Stimulated activated CD4-positive, alpha-beta T cell treated with anti-CD3 and anti-CD28 coated beads, TNF-alpha, amount 100 ng/mL, for 48 hours (primary cell): Measurements from ENCODE around the gene KLHL35.

ENCODE experiments used
- DNase-seq, 3 donors: peaks; one replicate each; pipeline ENCODE4 v3.0.0-alpha.2; 2020; ENCODE audit warnings: low read depth in 3 of 3

KLHL35 gene

DNA sequence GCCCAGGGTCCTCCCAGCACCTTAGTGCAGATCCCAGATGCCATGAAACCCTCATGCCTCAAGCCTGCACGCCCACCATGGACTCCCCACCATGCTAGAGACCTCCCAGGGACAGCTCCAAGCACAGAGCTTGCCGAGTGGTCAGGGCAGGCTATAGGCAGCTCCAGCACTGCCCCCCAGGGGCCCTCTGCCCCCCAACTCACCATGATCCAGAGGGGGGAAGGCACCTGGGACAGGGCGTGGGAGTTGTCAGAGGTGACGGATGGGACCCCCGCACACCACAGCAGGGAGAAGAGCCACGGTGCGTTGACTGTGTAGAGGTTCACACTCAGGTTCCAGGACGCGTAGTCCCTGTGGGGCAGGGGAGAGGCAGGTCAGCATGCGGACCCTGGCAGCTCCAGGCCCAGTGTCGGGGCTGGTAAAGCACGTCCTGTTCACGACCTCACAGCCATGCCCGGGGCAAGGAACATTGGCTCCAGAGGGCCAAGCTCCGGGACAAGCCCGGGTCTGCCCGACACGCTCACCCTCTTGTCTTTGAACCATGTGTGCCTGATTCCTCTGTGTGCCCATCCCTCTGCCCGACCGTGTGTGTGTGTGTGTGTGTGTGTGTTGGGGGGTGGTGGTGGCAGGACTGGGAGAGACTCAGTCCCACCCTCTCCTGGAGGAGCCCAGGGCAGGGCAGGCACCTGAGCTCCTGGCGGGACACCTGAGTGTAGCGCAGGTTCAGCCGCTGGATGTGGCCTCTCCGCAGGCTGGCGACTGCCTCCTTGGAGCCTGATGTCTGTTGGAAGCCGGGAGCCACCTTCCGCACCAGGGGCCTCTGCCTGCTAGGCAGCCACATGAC is 8.2 kb upstream of the KLHL35 start:
- DNase-seq, result no peak

DNA sequence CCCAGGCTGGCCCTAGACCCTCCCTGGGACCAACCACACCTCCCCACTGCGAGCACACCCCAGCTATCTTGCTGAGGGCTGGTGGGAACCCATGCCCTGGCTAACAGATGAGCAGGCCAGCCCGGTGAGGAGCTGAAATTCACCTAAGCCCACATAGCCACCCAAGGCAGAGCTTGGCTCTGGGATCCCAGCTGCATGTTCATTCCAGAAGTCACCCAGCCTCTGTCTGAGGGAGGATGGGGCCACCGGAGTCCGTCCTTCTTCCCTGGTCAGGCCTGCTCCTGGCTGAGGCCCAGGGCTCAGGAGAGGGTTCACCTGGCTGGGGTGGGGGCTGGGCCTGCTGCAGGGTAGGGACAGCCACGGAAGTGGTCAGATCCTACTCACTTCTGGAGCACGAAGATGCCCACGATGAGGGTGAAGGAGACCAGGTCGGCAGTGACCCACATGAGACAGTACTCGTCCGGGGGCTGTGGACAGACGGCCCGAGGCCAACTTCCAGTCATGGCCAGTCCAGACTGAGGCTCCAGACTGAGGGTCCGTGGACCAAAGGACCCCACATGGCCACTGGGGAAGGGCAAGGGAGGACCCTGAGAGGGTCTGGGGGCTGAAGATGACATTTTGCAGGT is 6.6 kb upstream of the KLHL35 start:
- no peak for DNase-seq

DNA sequence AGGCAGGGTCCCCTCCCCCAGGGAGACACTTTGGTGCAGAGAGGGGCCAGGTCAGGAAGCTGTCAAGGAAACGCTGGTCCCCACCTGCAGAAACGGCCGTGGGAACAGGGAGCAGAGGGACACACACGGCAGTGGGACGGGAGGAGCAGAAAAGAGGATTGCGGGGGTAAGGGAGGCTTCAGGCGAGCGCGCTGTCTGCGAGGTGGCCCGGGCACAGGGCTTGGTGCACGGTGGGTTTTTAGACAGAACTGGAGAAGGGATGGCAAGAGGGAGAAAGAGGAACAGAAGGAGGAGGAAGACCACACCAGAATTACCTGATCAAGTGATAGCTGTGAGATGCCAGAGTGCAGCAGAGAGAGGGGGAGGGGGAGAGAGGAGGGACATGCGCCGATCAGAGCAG is 6.0 kb upstream of the KLHL35 start:
- no peak for DNase-seq

DNA sequence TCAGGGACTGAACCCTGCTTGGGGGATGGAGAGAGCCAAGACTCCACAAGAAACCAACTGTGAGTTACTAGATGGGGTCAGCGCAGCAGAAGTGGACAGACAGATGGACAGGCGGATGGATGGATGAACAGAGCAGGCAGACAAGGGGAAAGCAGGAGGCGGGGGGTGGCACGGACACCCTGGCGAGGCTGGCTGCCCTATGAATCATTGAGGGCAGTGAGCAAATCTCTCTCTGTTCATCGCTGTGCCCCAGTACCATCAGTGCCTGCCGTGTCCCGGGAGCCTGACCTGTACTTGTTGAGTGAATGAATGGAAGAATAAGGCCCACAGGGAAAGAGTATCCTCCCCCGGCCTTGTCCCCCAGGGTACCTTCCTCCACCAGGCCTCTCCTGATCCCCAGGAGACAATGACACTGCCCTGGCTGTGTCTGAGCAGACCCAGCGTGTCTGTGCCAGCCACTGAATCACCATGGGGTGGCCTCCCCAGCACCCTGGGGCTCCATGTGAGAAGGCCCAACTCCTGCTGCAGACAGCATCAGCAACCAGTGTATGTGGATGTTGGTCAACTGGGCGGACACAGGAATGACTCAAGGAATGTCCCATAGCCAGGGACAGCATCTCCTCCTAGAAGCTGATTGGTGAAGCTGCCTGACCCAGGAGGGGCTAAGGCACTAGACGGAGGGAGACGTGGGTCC is 5.1 kb upstream of the KLHL35 start:
- no peak for DNase-seq

DNA sequence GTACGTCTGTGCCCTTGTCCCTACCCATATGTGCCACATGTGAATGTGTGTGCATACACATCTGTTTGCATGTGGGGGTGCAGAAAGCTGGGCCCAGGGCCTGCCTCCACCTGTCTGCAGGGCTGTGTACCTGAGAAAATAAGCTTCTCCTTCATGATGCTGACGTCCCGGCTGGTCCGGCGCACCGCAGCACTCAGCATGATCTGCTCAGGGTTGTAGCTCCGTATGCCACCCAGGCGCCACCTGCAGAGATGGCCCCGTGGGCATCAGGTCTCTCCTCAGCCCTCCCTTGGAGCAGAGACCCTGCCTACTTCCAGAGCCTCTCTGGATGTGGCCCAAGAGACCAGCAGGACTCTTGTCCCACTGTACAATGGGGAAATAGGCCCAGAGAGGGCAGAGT is 3.8 kb upstream of the KLHL35 start:
- DNase-seq, result no peak

DNA sequence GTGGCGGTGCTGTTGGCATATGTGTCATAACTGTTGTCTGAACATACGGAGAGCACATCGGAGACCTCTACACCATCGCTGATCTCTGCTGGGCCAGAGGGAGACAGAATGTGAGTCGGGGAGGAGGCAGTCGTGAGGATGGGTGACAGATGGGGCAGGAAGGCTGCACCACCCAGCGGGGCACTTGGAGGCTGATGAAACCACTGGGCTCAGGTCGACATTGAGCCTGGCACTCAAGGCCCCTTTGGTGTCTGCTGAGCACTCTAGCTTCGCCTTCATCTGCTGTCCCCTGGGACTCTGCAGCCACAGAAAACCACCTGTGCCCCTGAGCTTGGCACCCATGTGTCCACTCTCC is 2.5 kb upstream of the KLHL35 start:
- DNase-seq, result no peak

DNA sequence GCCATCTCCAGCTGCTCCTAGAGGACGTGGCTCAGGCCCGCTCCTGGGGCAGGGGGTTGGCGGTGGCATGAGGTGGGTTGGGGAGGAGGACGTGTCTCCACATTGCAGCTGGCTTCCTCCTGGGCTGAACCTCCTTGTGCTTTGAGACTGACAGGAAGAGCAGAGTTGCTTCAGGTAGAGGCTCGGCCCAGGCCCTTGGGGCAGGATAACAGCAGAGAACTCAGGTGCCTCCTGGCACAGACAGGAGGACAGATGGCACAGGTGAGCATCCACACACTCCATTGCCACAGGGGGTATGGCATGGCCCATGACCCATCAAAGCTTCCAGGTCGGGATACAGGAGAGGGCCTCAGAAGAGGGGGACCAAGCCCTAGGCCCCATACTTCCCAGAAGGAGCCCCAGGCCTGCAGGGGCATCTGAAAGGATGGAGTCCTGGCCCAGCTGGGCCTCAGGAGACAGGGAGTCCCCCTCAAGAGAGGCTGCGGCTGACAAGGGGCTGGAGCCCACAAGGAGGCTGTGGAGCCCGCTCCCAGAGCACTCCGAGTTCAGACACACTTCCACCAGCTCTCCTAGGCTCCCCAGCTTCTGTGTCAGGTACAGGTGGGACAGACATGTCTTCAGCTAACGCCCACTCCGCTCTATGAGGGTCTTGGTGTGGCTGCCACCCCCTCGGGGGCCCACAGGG is 2.0 kb upstream of the KLHL35 start:
- no peak for DNase-seq

DNA sequence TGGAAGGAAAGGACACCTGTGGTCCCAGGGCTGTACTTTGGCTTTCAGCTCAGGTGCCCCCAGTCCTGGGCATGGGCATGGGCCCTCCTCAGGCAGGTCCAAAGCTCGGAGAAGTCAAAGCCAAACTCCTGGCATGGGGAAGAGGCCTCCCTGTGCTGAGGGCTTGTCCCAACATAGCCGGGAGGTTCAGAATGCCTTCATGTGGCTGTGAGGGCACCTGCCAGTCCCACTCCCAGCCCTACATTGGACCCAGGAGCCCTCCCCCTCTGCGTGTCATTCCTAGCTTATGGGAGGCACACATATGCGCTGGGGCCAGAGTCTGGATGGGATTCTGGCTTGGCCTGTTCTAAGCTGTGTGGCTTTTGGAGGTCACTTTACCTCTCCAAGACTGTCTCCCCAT is 1.0 kb upstream of the KLHL35 start:
- DNase-seq, result no peak

DNA sequence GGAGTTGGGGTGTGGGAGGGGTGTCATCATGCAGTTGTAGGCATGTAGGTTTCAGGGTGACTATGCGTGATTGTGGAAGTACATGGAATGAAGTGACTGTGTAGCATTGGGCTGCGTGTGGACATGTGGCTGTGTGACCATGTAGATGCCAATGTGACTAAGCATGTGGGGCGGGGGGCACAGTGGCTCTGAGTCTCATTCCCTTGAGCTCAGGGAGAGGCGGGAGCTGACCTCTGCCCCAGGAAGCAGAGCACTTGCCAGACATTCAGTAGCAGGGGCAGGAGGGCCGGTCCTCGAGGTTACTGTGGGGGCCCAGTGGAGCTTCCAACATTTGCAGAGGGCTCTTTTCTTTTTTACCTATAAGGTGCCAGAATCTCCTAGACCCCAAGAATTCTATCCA is 440 bp upstream of the KLHL35 start:
- DNase-seq, result no peak

DNA sequence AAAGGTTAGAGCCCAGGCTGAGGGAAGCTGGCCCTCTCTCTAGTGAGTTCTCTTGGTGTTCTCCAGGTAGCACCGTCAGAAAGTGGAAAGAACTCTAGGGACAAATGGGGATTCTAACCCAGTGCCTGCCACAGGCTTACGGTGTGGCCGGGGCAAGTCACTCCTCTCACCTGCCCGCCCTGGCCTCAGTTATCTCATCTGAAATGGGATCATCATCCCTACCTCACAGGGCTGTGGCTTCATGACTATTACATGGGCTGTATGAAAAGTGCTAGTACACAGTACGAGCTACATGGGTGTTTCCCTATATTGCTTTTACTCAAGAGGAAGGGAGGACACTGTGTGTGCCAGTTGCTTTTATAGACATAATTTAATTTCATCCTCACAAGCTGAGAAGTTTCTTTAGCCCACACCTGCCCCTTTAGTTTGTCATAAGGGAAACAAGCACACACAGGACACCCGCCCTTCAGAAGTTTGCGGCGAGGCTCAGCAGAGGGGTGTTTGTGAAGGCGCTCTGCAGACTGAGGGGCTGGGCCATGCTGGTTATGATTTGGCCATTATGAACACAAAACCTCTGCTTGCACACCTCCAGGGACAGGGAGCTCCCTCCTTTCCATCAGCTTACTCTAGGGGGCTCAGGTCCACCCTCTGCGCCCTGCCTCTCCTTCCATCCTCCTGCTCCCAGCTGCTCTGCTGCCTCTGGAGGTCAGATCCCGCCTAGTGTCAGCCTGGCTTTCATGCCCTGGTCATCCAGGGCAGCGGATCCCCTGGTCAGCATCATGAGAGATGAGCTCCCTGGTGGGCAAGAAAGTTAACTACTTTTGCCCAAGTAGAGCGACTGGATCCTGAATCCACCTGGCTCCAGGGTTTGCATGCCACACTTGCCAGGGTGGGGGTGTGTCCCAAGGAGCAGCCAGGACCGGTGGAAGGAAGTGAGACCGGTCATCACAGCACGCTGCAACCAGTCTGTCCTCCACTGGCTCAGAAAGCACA is 1.2 kb downstream of the KLHL35 start:
- DNase-seq, result no peak

DNA sequence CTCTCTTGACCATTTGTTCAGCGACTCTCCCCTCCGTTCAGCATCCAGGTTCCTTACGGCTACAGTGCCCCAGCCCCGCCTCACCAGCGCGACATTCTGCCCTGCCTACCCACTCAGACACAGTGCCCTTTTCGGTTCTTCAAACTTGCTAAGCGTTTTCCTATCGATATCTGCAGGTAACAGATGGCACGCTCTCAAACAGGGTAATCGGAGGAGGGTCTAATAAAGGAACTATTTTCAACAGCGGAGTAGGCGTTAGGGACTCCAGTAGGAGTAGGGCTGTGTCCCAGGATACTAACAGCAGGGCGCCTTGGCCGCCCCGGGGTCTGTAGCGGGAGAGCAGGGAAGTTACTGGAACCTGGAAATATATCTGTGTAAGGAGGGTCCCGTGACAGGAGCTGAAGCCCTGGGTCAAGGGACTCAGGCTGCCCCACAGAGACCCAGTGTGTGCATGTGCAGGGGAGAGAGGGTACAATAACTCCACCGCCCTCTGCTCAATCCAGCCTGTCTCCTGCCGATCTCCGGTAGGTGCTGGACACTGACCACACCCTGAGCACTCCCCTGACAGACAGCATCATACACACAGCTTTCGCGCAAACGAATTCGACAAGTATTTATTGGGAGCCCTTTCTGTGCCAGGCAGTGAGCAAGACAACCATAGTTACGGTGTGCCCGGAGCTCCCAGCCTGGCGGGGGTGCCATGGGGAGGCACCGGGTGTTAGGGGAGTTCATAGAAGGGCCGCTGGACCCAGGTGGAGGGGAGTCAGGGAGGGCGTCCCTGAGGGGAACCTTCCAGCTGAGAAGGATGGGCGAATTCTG is 2.1 kb downstream of the KLHL35 start:
- no peak for DNase-seq

DNA sequence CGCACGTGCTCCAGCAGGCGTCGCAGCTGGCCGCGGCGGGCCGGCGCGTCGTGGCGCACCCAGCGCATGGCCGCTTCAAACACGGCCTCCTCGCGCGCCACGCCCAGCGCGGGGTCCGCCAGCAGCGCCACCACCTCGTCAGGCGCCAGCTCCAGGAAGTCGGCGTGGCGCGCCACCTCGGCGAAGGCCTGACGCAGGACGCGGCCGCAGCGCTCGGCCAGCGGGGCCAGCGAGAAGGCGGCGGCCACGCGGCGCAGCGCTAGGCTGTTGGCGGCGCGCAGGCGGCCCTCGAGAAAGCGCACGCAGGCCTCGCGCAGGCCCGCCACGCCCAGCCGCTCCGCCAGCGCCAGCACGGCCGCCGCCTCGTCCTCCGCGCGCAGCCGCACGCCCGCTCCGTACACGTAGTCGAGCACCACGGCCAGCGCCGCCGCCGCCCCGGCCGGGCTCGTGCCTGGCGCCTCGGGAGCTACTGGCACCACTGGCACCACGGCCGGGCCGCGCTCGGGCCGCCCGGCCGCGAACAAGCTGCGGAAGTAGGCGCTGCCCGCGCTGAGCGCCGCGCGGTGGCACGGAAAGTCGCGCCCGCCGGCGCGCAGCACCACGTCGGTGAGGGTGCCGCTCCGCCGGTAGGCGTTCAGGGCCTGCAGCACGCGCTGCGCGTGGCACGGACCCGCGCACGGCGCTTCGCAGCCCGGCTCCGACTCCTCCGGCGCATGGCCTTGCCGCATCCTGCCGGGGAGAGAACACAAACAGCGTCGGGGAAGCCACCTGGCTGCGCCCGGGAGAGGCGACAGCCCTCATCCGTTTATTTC is 2.9 kb downstream of the KLHL35 start:
- peak; percentile 39 to 54 (median 43) for DNase-seq

DNA sequence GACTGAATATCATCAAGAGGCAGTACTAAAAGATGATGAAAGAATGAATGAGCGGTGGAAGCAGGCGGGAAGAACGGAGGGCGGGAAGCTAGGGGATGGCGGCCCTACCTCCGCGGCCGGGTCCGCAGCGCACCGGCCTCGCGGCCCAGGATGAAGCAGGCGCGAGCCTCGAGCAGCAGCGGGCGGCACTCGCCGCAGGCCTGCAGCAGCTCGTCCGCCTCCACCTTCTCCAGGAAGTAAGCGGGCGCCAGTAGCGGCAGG is 3.4 kb downstream of the KLHL35 start:
- no peak for DNase-seq

DNA sequence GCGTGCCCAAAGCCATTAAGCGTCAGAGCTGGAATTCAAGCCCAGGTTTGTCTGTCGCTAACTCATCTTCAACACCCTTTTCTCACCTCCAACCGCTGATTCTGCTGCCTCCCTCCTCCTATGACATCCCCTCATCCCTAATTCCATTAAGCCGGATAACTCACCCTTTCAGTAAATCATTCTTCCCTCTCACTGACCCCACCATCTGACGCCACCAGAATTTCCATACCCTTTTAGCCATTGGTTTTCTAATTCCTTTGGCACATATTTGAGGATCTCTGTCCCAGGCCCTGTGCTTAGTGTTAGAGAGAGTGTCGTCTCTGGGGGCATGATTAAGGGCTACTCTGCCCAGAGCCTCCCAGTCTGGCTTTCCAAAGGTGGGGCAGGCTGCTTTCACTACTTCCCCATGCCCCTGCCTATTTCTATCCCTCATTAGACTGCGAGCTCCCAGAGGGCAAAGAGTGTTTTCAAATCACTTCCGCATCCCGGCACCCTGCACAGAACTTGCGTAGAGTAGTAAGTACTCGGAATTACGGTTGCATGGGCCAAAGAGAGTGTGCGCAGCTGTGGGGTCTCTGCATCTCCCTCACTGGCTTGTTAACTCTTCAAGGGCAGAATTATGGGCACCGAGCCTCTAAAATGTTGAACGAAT is 3.9 kb downstream of the KLHL35 start:
- DNase-seq, result no peak

DNA sequence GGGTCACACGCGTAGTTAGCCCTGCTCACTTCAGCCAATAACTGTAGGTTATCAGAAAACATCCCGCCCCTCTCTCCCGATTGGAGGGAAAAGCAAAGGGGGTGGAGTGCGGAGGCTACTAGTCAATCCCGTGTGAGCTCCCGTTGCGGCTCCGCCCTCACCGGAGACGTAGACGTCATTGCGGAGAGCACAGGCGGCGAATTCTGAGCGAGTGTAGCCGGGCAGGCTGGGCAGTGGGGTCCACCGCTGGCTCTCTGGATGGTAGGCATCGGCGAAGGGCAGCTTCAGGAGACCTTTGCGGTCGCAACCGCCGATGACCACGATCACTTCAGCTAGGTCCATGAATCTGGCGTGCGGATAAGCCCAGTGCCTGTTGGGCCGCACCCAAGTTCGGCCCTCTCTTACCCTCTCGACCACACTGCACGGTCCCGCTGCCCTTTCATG is 4.7 kb downstream of the KLHL35 start:
- peak; percentile 37 to 75 (median 52) for DNase-seq

DNA sequence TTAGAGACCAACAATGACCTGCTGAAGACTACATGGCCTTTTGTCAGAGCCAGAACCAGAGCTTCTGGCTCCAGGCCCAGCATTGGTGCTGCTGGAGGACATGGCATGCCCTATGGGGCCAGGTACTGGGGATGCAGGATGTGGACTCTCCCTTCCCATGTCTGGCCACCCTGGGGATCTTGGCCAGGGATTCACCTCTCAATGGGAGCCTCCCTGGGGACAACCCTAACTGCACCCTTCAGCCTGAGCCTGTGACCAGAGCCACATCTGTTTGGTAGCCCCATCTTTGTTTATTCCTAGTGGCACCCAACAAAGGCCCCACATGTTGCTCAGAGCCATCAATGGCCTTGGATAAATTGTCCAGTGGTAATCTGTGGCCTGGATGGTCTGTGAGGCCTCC is 5.8 kb downstream of the KLHL35 start:
- DNase-seq, result no peak

DNA sequence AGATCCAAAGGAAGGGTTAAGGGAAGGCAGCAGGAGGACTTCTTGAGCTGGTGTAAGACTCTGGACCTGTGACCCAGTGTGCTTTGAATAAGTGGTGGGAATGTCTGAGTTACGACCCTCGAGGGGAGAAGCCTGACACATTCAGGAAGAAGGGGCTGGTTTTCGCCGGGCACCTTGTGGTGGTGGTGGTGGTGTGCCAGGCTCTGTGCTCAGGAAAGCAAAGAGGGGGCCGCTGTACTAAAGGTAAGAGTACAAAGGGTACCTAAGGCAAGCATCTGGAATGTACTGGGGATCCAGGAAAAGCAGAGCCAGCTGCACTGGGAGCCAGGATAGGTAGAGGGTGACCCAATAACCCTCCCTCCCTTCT is 6.3 kb downstream of the KLHL35 start:
- no peak for DNase-seq

DNA sequence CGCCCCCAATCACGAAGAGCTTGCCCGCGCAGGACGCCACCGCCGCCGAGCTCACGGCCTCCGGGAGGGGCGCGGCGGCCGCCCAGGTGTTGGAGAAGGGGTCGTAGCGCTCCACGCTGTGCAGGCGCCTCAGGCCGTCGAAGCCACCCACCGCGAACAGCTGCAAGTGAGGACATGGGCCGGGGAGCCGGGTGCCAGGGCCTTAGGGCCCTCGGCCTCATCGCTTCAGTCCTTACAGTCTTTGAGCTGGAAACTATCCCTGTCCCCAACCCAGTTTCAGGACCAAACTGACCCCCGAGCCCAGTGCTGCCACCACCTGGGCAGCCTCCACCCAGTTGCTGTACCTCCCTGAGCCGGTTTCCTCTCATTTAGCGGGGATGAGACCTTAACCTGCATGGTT is 7.6 kb downstream of the KLHL35 start:
- no peak for DNase-seq

DNA sequence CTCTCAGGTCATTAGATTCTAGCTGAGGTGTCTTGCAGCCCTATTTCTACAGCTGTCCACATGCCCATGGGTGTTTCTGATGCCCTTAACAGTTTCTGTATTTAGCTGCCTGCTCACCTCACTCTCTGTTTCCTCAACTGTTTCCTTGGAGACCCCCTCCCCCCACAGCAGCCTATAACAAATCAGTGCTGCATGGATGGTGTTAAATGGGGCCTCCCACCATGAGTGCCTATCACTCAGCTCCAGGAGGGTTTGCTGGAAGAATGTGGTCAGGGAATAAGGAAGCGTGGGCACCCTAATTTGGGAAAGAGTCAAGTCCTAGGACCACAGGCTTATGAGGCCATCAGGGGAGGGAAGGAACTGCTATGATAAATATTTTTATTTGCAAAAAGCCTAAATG is 8.6 kb downstream of the KLHL35 start:
- DNase-seq, result no peak
